Hematopoietic multipotent progenitor cell treated with erythropoietin and hydrocortisone succinate and interleukin-3 and kit ligand, for 6 days (in vitro differentiated cells): ENCODE measurements around the gene RO60.
"Not testable (repeated sequence)": the region's sequence is repeated elsewhere in the genome, so short reads cannot be mapped to it uniquely, and the experiment has no call there.

ENCODE experiments used
- DNase-seq: peaks from one replicate; pipeline ENCODE4 v3.0.0-alpha.2; 2015

Gene RO60

DNA sequence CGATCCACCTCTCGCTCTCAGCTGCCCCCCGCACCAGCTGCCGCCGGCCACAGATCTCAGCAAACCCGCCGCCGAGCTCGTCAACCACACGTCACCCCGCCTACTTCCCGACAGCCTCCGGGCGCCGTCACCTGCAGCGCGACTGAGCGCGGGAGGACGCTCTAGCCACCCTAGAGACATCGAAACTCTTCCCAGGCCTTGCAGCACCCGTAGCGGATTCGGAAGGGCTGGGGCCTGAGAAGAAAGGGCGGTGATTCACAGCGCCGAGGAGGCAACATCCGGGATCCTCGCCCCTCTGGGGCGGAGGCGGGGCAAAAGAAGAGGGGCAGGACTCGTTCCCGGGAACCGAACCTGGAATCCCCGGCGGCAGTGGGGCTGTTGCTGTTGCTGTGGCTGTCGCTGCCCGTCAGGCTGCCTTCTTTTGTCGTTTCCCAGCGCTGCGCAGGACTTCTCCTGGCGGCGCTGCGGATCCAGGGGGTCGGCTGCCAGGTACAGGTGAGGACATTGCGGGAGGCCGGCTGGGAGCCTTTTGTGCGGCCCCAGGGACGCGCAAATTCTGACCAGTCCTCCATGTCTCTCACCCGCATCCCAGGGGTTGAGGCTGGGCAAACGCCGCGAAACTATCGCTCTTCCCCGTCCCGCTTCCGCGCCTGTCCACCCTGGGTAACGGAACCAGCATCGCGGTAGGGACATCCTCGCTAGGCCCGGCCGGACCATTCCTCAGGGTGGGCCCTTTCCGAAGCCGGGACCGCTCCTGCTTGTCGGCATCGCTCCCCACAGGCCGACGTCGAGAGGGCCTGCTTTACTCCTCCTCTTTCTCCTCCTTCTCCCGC lies at the start of gene RO60, which contains the start of gene UCHL5:
Gene RO60, plus strand, starts transcription at position 331 of the 833 bp plus-strand sequence. CDS start 9,443 bp downstream, outside the sequence.
Gene UCHL5, minus strand, starts transcription at position 79 of the 833 bp plus-strand sequence. CDS start 100 bp downstream, outside the sequence.
- peak; percentile 99 for DNase-seq

- DNase-seq = no peak
These were observed 48.0 kb upstream of the RO60 start for GRCh38 chr1:193011406-193011805.

GRCh38 chr1:193013005-193013404 lies 46.4 kb upstream of the RO60 start:
- DNase-seq = no peak

DNA sequence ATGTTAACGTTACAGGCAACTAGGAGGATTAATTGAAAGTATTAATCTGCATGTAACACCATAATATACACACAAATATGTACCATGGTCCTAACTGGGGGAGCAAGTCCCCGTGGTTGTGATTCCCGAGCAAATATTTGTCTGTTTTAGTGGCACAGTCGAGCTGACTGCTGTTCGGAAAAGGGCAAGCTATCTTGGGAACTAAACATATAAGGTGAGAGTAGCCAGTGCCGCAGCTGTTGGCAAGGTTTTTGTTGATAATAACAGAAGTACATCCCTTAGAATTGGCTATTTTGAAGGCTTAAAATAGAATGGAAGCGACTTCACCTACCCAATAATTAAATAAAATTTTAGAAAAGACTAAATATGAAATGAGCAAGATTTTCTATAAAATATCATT lies 45.7 kb upstream of the RO60 start:
- no peak for DNase-seq

GRCh38 chr1:193014400-193014799 lies 45.0 kb upstream of the RO60 start:
- no peak for DNase-seq

GRCh38 chr1:193016788-193017187 lies 42.6 kb upstream of the RO60 start:
- no peak for DNase-seq

DNA sequence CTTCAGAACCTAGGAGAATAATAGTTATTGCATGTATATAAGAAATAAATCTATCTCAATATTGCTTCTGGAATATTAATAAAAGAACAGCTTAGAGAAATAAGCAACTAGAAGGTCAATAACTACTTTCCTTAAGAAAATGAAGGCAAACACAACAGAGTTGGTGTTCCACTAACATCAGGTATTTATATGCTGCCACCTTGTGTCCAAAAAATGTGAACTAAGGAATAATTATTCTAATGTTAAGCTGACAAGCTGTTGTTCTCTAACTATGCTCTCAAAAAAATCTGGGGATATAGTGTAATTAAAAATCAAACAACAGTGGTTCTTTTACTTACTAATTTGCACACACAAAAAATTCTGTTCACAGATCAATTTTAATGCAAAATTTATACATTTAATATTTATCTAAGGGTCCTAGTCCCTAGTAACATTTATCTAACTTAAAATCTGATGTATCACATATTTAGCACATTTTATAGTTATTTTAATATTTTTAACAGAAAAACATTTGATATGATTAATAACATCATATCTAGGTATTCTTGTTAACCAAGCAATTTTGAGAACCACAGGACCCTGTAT lies 39.9 kb upstream of the RO60 start:
- DNase-seq = peak; percentile 79

GRCh38 chr1:193025218-193025617 lies 34.2 kb upstream of the RO60 start:
- no peak for DNase-seq

DNA sequence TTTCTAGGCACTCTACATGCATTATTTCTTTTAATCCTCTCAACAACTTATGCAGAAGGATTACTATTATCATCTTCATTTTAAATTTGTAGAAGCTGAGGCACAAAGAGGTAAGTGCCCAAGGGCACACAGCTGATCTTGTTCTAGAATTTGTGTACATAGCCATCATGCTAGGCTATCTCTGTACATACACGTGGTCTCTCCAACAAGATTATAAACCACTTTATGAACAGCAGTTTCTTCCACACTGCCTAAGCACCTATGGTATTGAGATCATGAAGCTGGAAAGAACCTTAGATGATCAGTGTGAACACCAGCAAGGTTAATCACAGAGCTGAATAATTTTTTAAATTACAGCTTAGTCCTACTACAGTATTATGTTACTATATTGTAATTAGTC lies 29.1 kb upstream of the RO60 start:
- peak; percentile 44 for DNase-seq

DNA sequence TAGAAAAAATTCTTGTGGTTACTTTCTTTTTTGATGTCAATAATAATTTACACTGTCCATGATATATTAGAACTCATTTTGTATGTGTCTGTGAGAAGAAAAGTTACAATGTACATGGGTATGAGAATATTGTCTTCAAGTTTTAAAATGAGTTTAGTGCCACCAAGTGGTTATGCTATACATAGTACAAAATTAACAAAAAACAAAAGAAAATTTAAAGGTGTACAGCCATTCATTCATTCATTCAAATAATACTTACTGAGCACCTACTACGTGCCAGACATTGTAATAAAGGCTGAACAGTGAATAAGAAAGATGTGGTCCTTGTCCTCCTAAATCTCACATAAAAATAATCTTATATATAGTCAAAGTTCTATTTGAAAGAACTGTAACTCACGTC lies 28.0 kb upstream of the RO60 start:
- DNase-seq = peak; percentile 48

DNA sequence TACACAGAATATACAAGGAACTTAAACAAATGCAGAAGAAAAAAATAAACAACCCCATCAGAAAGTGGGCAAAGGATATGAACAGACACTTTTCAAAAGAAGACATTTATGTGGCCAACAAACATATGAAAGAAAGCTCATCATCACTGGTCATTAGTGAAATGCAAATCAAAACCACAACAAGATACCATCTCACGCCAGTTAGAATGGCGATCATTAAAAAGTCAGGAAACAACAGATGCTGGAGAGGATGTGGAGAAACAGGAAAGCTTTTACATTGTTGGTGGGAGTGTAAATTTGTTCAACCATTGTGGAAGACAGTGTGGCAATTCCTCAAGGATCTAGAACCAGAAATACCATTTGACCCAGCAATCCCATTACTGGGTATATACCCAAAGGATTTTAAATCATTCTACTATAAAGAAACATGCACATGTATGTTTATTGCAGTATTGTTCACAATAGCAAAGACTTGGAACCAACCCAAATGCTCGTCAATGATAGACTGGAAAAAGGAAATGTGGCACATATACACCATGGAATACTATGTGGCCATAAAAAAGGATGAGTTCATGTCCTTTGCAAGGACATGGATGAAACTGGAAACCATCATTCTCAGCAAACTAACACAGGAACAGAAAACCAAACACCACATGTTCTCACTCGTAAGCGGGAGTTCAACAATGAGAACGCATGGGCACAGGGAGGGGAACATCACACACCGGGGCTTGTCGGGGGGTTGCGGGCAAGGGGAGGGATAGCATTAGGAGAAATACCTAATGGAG lies 26.6 kb upstream of the RO60 start:
- DNase-seq = not testable (repeated sequence)

- no peak for DNase-seq
These were observed 25.8 kb upstream of the RO60 start for GRCh38 chr1:193033610-193034009.

GRCh38 chr1:193036337-193037047 lies 22.9 kb upstream of the RO60 start:
- no peak for DNase-seq

- DNase-seq = no peak
These were observed 19.4 kb upstream of the RO60 start for GRCh38 chr1:193040011-193040410.

DNA sequence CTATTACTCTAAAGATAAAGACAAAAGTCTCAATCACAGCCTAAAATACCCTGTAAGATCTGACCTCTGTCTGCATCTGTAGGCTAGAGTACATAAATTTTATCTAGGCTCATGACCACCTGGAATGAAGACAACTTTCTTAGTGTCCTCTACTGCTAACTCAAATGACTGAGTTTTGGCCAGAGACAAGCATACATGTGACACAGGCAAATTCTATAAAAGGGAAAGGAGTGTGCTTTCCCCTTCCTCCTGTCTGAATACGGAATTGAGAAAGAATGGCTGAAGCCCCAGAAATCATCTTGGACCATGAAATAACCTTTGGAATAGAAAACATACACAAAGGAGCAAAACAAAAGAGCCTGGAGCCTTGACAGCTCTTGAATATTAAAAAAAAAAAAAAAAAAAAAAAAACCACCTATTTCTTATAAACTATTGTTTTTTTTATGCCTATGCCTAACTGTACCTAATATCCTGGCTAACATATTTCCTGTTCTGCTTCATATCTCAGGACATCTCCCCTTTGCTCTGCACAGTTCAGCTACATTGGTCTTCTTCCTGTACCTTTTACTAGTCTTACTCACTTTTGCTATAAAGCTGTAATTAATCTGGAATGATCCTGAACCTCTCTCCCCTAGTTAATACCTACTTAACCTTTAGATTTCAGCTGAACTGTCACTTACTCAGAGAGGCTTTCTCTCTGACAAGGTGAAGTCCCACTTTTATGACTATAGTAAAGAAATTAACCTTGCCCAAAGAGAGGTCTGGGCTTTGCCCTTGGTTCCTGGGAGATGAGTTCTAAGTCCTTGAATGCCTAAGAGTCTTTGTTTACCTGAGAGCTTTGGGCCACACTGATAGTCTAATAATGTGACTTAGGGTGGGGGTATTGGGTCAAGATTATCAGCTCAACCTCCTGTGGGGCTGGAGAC lies 16.4 kb upstream of the RO60 start:
- DNase-seq = no peak

GRCh38 chr1:193048913-193049312 lies 10.5 kb upstream of the RO60 start:
- DNase-seq = not testable (repeated sequence)

DNA sequence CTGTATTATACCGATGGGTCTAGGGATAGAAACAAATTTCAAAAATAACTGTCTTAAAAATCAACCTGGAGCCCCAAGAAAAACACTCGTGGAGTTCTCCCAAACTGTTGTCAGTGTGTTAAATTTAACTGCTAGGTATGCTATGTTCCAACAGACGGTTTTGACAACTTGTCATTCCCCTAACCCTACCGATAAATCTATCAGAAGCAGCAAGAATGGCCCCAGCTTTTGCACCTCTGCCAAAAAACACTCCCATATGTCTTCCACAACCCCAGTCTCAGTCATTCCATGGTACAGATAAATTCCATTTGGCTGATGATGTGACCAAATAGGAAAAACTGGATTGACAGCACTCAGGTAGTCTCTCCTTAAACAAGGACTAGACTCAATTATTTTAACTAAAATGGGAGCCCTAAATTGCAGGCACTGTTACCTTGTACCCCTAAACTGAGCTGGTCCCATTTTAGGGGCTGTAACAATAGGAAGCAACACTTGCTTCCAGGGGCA lies 5.2 kb upstream of the RO60 start:
- no peak for DNase-seq

DNA sequence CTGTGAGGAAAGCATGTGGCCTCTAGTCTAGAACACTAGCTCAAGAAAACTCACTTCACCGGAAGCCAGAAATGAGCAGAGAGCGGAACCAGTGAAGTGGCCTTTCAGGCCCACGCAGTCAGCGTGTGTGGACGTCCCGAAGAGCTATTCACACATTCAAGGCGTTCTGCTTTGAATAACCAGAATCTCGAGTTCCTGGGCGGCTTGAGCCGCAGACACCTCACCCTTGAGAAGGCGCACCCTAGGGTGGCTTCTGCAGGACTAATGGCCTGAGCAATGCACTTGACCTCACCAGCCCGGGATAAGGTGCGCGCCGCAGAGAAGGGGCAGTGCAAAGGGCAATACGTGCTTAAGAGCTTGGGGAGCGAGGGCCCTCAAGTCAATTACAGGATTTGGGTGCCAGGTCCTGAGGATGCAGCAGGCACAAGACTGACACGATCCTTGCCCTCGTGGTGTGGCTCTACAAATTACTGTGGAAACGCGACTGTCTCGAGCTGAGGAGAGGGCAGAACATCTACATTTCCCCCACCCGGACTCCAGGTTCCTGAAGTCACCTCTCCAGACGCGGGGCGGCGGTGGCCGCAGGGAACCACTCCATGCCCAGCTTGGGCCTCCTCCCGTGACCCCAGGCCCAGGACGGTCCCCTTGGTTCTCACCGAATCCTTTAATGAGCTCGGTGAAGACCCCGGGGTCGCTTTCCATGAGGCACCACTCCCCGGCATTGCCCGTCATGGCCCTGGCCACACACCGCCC lies 707 bp upstream of the RO60 start:
- peak; percentile 85 for DNase-seq

- no peak for DNase-seq
These were observed 647 bp downstream of the RO60 start for GRCh38 chr1:193060115-193060403.

GRCh38 chr1:193060406-193060805 lies 994 bp downstream of the RO60 start:
- peak; percentile 34 for DNase-seq

DNA sequence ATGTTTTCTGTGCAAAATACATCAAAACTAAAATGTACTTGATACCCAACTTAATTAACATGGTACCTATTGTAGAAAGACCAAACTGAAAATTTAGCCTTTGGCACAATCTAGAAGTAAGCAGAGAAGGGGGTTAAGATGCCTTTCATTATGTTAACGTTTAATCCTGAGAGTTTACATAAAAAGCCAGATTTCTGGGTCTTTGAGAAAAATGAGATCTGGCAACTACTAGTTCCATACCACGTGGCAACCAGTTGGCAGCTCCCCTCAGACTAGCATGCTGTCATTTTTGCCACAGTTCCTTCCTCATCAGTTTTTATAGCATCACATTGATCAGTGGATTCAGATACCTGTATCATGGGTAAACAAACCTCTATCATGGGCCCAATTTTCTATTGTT lies 1.5 kb downstream of the RO60 start:
- peak; percentile 75 for DNase-seq
